Endothelial cell of umbilical vein (primary cell): ENCODE measurements around the gene HOXB6.

Experiments used
- EZH2 ChIP-seq: IDR thresholded peaks from 2 replicates; pipeline ENCODE4 v1.6.1; 2012; ENCODE audit warnings: borderline replicate concordance, low read depth, mild to moderate bottlenecking, moderate library complexity, low read length, inconsistent platforms; ENCODE audit not compliant: severe bottlenecking
- FOS ChIP-seq: IDR thresholded peaks from 2 replicates; pipeline ENCODE4 v1.6.1; 2011; ENCODE audit warnings: mild to moderate bottlenecking, low read length, moderate library complexity, borderline replicate concordance; ENCODE audit not compliant: insufficient read depth
- MYC ChIP-seq: IDR thresholded peaks from one replicate; pipeline ENCODE4 v1.6.1; 2011; ENCODE audit warnings: mild to moderate bottlenecking, low read depth, low read length
- POLR2A ChIP-seq: IDR thresholded peaks from 2 replicates; pipeline ENCODE4 v1.6.1; 2012; ENCODE audit warnings: low read depth, mild to moderate bottlenecking, control low read depth, low read length
- POLR2AphosphoS5 ChIP-seq: IDR thresholded peaks from 2 replicates; pipeline ENCODE4 v1.6.1; 2012; ENCODE audit warnings: low read depth, mild to moderate bottlenecking, control low read depth, low read length, moderate library complexity; ENCODE audit not compliant: insufficient read depth
- TF ChIP-seq, protein P1 (sequence below), 2 donors: IDR thresholded peaks; 1 replicate in 1 of 2; 2 replicates in 1 of 2; pipeline ENCODE4 v1.5.1; 2011; ENCODE audit warnings: low read length in 2 of 2, mild to moderate bottlenecking in 2 of 2, moderate library complexity in 2 of 2, control low read depth in 1 of 2, inconsistent platforms in 1 of 2, low read depth in 1 of 2; ENCODE audit not compliant: insufficient read depth in 1 of 2; ENCODE audit errors: extremely low read depth in 1 of 2
- TF ChIP-seq, protein P2 (sequence below): IDR thresholded peaks from 2 replicates; pipeline ENCODE4 v1.6.1; 2011; ENCODE audit not compliant: insufficient read depth, insufficient read length

DNA sequence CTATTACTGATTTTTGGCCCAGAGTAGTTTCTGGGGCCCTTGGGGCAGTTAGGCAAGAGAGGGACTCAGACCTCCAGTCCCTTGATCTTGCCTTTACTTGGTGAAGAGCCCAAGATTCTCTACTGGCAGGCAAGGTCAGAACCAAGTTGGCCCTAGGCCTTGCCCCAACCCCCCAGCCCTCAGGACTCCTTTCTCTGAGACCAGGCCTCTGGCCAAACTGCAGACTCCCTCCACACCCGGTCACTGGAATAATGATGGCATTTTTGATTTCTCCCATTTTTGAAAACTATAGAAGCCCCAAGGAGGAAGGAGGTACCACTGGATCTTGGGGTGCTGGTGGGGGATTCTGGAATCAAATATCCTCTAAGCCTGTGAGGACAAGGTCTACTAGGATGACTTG is 39.4 kb upstream of the HOXB6 start:
- TF ChIP-seq POLR2AphosphoS5 (no peak), EZH2 (no peak), POLR2A (no peak), MYC (no peak), FOS (no peak)
- TF ChIP-seq, protein P1, sequence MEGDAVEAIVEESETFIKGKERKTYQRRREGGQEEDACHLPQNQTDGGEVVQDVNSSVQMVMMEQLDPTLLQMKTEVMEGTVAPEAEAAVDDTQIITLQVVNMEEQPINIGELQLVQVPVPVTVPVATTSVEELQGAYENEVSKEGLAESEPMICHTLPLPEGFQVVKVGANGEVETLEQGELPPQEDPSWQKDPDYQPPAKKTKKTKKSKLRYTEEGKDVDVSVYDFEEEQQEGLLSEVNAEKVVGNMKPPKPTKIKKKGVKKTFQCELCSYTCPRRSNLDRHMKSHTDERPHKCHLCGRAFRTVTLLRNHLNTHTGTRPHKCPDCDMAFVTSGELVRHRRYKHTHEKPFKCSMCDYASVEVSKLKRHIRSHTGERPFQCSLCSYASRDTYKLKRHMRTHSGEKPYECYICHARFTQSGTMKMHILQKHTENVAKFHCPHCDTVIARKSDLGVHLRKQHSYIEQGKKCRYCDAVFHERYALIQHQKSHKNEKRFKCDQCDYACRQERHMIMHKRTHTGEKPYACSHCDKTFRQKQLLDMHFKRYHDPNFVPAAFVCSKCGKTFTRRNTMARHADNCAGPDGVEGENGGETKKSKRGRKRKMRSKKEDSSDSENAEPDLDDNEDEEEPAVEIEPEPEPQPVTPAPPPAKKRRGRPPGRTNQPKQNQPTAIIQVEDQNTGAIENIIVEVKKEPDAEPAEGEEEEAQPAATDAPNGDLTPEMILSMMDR (IDR thresholded peaks at IDR 0.05; ENCODE audit: extremely low read depth in 1 of 2, insufficient read depth in 1 of 2, low read depth in 1 of 2, low read length in 2 of 2) = no peak
- TF ChIP-seq, protein P2, sequence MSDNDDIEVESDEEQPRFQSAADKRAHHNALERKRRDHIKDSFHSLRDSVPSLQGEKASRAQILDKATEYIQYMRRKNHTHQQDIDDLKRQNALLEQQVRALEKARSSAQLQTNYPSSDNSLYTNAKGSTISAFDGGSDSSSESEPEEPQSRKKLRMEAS = no peak
